Kidney capillary endothelial cell (primary cell): Measurements from ENCODE around the gene USP22.
A peak's percentile ranks its signal among the peaks of the same experiment; 100 is the strongest.

Experiments
- DNase-seq: peaks from one replicate; pipeline ENCODE4 v3.0.0-alpha.2; 2018; ENCODE audit warnings: low spot score

Gene USP22

DNA sequence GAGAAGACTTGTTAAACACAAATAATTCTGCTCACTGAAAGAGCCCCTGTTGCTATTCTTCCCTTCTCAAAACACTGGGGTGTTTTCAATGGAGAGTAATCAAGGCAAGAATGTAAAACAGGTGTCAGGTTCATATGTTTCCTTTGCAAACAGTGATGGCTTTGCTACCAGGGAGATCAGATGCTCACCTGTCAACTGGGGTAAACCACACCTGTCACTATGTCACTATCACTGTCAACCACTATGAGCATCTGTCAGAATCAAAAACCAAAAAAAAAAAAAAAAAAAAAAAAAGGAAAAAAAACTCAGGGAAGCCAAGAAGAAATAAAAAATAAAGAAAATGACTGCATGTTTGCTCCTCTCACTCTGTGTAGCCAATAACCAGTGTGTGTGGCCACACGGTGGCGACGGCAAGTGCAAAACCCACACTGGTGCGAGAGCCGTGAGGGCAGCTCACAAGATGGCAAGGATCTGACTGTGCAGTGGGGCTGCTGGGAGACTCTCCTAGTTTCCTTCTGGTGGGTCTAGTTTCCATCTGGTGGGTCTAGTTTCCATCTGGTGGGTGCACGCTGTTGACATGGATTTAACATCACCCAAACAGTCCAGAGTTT is 22.7 kb downstream of the USP22 start:
- DNase-seq: no peak

DNA sequence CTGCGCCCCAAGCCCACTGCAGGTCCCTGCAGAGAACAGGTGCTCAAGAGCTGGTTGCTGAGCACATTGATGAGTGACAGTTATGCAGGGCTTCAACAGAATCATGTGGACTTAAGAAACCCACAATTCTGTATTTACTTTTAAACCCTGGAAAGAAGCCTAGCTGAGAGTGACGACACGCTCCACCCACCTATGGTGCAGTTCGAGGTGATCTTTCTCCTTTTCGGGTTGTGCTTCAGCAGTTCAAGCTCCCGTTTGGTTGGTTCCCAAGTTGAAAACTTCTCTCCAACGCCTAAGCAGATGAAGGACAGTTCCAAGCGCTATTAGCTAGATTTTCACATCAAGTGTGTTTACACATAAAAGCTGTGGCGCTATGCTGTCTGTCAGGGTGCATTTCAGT is 23.9 kb downstream of the USP22 start:
- DNase-seq: no peak

DNA sequence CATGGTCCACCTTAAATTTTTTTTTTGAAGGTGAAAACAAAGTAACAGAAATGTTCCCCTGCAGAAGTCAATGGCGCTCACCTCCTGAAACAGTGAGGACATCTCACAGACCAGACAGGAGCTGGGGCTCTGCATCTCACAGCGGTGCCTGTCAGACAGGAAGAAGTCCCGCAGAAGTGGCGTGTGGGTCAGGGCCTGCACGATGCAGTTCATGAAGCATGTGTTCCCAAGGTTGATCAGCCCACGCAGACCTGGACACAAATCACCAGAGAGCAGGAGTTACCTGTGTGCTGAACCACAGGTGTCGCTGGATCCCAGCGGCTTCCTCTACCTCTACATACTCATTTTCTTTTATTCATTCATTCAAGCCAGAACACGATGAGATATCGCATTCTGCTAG is 24.9 kb downstream of the USP22 start:
- no peak for DNase-seq

DNA sequence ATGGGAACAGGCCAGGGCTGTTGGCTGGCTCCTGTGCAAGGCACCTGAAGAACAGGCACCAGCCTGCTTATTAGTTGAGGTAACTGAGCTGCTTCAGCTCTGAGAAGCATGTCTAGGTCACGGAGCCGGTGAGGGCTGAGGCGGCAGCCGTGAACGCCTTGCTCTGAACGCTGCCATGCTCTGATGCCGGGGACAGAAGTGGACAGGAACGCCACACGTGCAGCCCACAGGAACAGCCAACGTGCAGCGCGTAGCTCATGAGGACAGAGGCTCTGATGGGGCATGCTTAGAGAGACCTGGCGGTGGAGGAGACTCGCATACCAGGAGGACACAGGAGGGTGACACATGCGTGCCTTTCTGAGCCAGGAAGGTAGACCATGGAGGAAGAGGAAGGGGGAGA is 25.6 kb downstream of the USP22 start:
- DNase-seq: no peak

DNA sequence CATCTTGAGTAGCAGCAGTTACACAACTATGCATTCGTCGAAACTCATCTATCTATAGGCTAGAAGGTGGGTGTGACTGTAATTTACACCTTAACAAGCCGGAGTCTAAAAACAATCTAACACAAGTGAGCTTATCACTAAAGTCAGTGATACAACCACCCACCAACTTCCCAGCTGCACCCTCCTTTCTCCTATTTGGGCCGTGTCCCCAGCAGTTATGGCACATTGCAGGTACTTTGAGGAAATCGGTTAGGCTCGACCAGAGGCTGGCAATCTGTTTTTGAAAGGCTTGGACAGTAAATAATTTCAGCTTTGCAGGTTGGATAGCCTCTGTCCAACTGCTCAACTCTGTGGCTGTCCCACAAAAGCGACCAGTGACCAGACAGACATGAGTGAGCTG is 26.0 kb downstream of the USP22 start:
- DNase-seq: no peak

DNA sequence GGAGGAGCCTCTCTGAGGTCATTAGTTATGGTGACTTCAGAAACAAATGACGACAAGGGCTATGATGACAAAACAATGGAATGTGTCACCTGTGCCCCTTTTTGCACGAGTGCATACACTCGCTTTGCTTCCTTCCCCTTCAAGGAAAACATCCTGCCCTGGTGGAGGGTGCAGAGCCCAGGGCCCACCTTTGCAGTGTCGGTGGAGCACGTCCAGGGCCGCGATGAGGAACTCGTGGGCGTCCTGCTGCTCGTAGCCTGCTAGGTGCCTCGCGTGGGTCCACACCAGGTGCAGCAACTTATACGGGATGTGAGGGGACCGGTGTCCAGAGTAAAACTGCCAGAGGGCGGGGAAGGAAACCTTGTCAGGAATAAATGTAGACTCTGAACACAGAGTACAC is 27.2 kb downstream of the USP22 start:
- no peak for DNase-seq

DNA sequence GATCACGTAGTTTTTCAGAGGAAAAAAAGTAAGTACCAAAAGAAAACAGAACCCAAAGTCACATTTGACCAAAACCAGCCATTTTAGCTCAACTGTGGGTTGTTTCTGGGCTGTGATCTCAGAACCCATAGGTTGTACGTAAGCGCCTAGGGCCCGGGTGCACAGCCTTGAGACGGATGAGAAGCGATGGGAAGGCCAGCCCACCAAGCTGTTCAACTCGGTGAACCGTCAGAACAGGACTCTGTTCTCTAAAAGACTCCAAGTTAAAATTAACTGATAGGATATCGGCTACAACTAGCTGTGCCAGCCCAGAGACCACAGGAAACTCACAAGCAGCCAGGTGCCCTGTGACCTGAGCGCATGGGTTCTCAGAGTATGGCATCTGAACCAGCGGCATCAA is 28.3 kb downstream of the USP22 start:
- DNase-seq: no peak

DNA sequence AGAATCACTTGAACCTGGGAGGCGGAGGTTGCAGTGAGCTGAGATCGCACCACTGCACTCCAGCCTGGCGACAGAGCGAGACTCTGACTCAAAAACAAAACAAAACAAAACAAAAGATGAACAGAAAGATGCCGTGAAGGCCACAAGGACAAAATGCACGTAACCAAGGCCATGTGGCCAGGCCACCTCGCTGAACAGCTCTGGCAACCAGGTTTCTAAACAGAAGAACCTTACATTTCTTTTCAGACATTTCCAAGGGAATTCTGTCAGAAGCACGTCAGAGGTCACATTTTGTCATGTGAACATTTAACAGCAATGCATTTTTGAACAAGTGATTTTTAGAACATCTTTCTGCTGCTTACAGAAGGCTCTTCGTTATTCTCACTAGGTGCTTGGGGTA is 28.8 kb downstream of the USP22 start:
- no peak for DNase-seq

DNA sequence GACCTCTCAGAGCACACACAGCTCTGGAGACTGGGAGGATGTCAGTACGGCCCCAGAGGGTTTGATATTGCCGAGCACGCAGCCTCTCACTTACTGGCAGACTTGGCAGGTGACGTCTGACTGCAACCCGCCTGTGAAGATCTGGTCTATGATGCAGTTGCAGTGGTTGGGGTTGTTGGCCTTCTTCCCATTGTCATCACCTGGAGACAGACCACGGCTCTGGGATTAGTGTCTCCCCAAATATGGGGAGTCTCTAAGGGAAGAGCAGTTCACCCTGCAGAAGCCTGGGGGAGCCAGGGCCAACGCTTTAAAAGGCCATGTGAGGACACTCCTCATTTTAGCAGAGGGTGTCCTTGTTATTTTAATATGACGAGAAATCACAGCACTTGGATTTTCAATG is 30.1 kb downstream of the USP22 start:
- no peak for DNase-seq

DNA sequence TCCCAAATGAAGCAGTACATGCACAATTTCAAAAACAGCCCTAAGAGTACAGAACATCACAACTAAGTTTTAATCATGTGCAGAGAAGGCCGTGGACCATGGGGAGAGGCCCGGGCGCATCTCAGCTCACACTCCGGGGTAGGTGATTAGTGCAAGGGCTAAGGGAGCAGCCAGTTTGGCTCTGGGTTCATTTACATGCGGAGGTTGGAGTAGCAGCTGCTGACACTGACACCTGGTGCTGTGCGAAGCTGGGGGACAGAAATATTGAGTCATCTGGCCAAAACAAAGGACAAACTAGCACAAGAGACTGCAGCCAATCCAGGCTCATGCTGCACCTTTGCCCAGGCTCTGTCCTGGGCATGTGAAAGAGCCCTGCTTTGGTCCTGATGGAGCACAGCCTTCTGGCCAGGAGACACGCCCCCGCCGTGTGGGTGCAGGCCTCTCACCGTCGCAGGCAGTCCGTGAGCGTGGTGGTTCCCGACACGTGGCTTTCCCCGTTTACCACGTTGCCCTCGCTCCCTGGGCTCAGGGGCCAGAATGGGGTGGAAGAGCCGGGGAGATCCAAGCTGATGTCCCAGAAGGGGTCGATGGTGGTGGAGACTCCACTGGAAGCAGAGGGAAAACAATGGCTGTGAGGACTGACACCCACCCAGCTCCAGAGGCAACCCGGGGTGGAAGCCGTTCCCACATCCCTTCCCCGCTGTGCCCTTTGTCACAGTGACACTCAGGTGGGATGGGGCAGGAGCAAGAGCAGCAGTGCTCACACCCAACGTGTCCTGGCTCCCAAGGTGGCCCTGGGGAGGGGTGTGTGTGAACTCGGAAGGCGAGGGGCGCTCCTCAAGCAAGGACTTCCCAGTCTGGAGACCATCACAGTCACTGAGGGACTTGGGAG is 31.9 kb downstream of the USP22 start:
- DNase-seq: no peak

DNA sequence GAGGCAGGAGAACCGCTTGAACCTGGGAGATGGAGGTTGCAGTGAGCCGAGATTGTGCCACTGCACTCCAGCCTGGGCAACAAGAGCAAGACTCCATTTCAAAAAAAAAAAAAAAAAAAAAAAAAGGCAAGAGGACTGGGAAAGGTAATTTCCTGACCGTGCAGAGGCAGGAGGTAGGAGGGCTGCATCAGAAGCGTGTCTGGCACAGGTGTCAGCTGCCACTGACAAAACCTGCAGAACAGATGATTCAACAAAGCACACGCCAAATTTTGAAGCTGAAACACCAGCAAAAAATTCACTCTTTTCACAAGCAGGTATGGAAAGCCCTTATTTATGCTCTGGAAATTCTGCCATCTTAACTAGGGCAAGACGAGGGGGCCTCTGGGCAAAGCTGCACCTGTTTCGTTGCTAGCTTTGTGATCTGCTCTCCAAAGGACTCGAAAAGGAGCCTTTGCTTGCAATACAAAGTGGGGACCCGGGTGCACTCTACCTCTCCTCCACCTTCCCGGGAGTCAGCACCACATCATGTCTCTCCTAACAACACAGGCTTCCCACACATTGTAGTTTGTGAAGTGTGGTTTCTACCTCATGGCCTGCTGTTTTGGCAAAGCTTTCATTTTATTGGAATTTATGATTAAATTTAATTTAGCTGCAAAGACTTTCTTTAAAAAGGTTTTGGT is 33.7 kb downstream of the USP22 start:
- DNase-seq: no peak

DNA sequence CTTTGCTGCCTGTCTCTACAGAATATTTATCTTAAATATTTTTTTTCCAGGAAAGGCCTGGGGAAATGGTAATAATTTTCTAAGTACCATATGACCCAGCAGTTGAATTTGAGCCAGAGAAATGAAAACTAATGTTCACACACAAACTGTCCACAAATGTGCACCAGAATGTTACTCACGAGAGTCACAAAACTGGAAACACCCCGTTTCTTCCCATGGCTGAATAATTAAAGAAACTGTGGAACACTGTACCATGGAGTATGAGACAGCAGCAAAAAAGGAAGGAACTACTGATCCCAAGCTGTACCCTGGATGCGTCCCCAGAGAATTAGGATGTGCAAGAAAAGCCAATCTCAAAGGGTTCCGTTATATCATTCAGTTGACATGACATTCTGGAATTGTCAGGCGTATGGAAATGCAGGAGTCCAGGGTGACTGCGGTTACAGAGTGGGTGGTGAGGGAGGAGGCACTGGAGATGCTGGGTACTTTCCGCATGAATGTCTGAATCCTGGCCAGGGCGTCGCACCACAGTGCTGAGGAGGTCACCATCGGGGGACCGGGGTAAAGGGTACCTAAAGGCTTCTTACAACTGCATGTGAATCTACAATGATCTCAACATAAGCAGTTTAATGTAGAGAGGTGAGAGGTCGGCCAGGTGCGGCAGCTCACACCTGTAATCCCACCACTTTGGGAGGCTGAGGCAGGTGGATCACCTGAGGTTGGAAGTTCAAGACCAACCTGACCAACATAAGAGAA is 34.5 kb downstream of the USP22 start:
- DNase-seq: no peak

DNA sequence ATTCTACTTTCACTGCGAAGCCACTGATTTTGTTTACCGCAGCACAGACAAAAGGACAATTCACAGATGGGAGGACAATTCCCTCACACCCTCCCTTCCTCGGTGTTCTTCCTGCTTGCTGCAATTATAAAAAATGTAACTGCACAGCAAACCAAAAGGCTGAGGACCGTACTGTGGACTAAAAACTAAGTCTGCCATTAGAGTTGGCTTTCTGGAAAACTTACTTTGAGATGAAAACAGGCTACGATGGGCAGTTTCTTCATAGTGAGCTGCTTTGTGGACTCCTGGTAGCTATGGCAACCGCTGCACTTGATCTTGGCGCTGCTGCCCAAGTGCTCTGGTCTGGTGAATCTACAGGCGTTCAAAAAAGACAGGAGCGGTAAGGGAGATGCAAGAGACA is 35.2 kb downstream of the USP22 start:
- DNase-seq: no peak

DNA sequence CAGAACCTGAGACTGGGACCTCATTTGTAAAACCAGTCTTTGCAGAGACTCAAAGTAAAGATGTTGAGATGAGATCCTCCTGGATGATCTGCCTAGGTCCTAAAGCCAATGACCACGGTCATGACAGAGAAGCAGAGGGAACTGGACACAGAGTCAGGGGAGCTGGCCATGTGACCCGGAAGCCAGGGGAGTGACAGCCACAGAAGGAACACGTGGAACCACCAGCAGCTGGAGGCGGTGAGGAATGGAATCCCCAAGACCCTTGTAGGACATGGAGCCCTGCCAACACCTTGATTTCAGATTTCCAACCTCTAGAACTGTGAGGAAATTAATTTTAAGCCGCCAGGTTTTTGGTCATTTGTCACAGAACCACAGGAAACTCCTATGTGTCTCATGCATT is 37.0 kb downstream of the USP22 start:
- peak; percentile 52 for DNase-seq

DNA sequence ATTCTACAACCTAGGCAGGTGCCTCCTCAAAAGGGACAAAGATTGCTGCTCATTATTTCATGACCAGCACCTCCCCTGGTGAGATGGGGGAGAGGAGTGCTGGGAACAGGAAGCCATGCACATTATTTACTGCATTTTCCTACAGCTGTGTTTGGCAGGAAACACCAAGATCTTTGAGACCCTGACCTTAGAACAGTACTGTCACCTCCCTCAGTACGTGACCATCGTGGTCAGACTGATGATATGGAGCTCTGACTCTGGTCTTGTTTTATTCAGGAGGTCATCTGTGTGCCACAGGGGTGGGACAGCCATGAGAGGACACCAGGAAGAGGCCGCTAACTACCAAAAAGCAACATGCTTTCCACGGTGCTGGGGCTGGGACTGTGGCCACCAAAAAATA is 37.4 kb downstream of the USP22 start:
- no peak for DNase-seq

DNA sequence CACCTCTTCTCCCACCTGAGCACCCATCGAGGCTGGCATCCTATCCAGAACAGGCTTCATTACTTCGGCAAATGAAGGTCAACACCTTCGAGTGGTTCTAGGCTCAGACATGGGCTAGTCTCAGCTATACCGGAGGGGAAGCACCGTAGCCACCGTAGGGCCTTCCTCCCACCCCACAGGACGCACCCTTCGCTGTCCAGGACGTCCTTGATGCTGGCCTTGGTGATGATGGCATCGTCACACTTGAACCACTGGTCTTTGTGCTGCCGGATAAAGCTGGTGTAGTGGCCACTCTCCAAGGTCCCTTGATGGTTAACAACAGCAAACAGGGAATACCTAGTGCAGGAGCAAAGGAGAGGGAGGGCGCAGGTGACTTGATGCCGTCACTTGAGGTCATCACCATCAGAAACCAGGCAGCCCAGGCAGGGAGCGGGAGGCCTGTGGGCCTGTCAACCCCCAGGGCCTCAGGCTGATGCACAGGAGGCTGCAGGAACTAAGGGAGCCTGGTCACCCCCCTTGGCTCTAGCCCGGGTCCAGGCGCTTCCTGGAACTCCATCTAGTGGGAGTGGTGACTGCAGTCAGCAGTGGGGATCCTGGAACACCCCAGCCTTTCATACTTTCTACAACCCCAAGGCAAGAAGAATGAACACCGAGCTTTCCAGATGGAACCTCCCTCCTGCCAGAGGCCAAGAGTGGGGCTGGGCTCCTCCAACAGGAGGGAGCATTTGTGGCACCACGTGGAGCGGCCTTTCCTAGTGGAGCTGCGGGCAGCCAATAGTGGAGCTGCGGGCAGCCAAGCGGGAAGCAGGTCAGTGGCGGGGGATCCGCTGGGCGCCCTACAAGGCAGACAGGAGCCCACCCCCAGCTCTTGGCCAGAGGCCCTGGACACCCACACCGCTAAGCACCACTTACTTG is 38.5 kb downstream of the USP22 start:
- no peak for DNase-seq

DNA sequence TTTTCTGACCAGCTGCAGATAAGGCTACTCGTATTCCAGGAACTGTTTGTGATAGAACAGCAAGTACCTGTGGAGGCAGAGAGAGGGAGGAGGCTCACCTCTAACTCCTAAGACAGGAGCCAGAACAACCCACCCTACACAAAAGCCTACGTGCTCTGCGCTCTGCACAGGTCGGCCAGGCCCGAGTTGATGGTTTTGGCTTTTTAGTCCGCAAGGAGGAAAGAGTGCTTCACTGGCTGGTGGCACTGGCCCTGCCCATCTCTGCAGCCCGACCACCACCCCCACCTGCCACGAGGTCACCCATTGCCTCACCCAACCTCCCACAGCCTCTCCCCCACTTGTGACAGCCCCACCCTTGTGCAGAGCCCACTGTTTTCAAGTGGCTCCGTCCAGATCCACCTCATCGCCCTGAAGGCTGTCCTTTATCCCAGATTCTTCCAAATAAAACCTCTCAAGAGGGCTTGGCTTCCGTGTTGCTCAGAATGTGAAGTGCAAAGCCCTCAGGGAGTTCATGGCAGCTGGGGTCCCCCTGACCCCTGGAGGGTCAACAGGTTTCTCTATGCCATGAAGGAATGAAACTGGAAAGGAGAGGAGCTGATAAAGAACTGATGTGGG is 39.7 kb downstream of the USP22 start:
- DNase-seq: no peak

DNA sequence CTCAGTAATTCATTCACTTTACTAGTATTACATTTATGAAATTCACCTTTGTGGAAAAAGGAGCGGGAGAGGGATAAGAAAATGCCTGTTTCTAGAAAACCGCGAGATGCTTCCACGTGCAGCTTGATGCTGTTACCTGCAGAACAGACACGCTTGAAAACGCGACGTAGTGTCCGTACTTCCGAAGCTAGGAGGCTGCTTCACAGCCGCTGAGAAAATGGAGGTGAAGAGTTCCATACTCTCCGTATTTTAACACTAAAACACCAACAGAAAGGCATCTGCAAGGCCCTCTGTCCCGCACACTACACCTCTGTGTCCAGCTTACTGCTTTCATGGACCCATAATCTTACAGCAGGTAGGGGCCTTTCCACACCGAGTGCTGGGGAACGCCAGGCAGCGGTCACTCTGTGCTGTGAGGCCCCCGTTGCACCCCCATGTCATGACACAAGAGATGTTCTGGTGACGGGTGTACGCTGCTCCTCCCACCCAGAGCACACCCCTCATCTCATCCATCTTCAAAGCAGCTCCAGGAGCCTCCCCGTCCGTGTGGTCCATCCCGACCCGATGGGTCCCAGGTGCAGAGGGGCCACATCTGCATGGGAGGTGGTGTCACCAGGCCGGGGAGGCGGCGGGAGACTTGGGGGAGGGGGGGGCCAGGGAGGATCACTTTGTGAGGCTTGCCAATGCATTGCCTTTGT is 40.4 kb downstream of the USP22 start:
- DNase-seq: no peak

DNA sequence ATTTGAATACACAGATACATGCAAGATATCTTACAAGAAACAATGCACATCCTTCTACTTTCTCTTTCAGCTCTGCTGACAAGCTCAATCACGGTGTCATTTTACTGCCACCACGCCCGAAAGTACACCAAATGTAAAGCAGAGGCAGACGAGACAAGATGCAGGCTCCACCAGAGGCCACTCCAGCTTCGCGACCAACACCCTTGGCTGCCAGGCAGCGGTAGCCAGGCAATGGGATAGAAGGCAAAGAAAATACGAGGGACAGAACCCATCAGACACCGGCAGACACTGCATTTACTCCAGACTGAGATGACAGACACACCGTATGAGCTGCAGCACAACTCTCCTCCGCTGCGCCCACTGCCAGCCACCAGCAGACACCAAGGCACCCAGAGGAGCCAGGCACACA is 41.0 kb downstream of the USP22 start:
- DNase-seq: no peak

DNA sequence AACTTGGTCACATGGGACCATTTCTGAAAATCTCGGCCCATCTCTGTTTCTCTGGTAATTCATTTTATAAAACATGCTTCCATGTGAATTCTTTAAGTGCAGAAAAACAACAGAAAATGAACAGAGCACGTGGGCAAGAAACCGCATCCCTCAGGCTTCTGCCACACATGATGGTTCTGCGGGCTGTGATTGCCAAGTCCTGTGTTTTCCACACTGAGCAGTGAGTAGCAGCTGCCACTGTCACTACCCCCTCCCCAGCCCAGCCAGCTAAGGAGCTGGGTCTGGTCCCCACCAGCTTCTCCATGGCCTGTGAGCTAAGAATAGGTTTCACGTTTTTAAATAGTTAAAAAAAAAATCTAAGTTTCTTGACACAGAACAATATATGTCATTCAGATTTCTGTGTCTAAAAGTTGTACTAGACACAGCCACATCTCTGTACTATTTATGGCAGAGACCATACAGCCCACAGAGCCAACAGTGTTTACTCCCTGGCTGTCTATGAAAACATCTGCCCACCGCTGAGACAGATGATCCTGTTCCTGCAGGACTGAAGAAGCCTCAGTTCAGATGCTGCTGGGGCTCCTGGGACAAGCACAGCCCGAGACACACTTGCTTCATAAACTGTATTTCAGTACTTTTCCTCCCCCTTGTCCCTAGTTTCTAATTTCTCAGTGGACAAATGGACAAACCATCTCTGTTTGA is 41.5 kb downstream of the USP22 start:
- DNase-seq: no peak
